B cell (primary cell): Measurements from ENCODE around the gene MTMR10. TPM values are rescaled to one million over a fixed set of nuclear protein-coding genes. Genes with fewer than 3 reads are reported as not detected.

Experiments used
- ATAC-seq: fragments of 200-7000 bp; cut with Tn5 transposase; one replicate; pipeline ENCODE4 v1.10.0; 2021; ENCODE audit warnings: low read depth, mild to moderate bottlenecking, moderate number of reproducible peaks, moderate library complexity
- CTCF ChIA-PET: fragments of 350-600 bp; sonication (Branson Sonifier 250); formaldehyde crosslinking; loops from one replicate; lab custom pipeline; 2021; ENCODE audit warnings: antibody characterized with exemption, inconsistent platforms; lab: Charles Lee
- POLR2A ChIA-PET: fragments of 350-600 bp; sonication (Branson Sonifier 250); formaldehyde crosslinking; loops from one replicate; lab custom pipeline; 2021; ENCODE audit warnings: antibody characterized with exemption; lab: Charles Lee
- DNase-seq: peaks from one replicate; pipeline ENCODE4 v3.0.0; 2013
- H2AFZ ChIP-seq: 2 replicates; pipeline ENCODE4 v1.6.1; 2012; ENCODE audit warnings: mild to moderate bottlenecking, low read depth, low read length; ENCODE audit not compliant: insufficient read depth, poor library complexity, severe bottlenecking
- H3K27ac ChIP-seq, 2 donors: 1 replicate in 1 of 2; 2 replicates in 1 of 2; pipeline ENCODE4 v1.5.1; 2012 to 2013; ENCODE audit warnings: low read length in 2 of 2, mild to moderate bottlenecking in 2 of 2, moderate library complexity in 1 of 2
- H3K27me3 ChIP-seq, 4 experiments: fragments of 200-600 bp in 1 of 4; sonication (generic) in 1 of 4; replicated peaks in 1 of 4; 1 replicate in 2 of 4; 2 replicates in 2 of 4; pipeline versions ENCODE4 v1.6.1 to v1.7.0; 2013 to 2016; ENCODE audit warnings: low read length in 3 of 4, mild to moderate bottlenecking in 2 of 4, mixed read lengths in 1 of 4, moderate library complexity in 1 of 4; ENCODE audit not compliant: insufficient read depth in 4 of 4, control insufficient read depth in 3 of 4; ENCODE audit errors: control extremely low read depth in 1 of 4
- H3K36me3 ChIP-seq, 2 experiments: replicated peaks in 1 of 2; 1 replicate in 1 of 2; 2 replicates in 1 of 2; pipeline versions ENCODE4 v1.6.1 to v1.7.1; 2013; ENCODE audit warnings: low read length in 1 of 2; ENCODE audit not compliant: insufficient read depth in 2 of 2, control insufficient read depth in 1 of 2; ENCODE audit errors: control extremely low read depth in 1 of 2, extremely low read depth in 1 of 2
- H3K4me1 ChIP-seq, 2 donors: fragments of 200-600 bp in 1 of 2; sonication (generic) in 1 of 2; 1 replicate in 1 of 2; 2 replicates in 1 of 2; pipeline versions ENCODE4 v1.5.1 to v1.6.1; 2013 to 2017; ENCODE audit warnings: low read length in 2 of 2; ENCODE audit not compliant: control insufficient read depth in 2 of 2, insufficient read depth in 2 of 2
- H3K4me2 ChIP-seq: replicated peaks from 2 replicates; pipeline ENCODE3; 2012; ENCODE audit warnings: mild to moderate bottlenecking, low read depth, low read length; ENCODE audit not compliant: poor library complexity, severe bottlenecking
- H3K4me3 ChIP-seq, 5 experiments: fragments of 200-600 bp in 1 of 5; sonication (generic) in 1 of 5; 1 replicate in 3 of 5; 2 replicates in 2 of 5; pipeline versions ENCODE4 v1.5.1 to v1.7.0; 2011 to 2016; ENCODE audit warnings: low read length in 4 of 5, mild to moderate bottlenecking in 4 of 5, low read depth in 2 of 5, control low read depth in 1 of 5, moderate library complexity in 1 of 5; ENCODE audit not compliant: insufficient read depth in 1 of 5; ENCODE audit errors: control extremely low read depth in 1 of 5, extremely low read depth in 1 of 5
- H3K79me2 ChIP-seq: fragments of 200-600 bp; sonication (generic); one replicate; pipeline ENCODE4 v1.6.0; 2016; ENCODE audit warnings: low read length; ENCODE audit not compliant: control insufficient read depth, insufficient read depth
- H3K9ac ChIP-seq: fragments of 200-600 bp; sonication (generic); 2 replicates; pipeline ENCODE4 v1.6.1; 2017; ENCODE audit warnings: mild to moderate bottlenecking, low read length, moderate library complexity
- H3K9me3 ChIP-seq, 3 donors: one replicate each; pipeline versions ENCODE4 v1.6.1 to v1.7.1; 2013; ENCODE audit warnings: low read length in 2 of 3; ENCODE audit not compliant: control insufficient read depth in 2 of 3, insufficient read depth in 1 of 3; ENCODE audit errors: control extremely low read depth in 1 of 3
- H4K20me1 ChIP-seq: 2 replicates; pipeline ENCODE4 v1.6.0; 2012; ENCODE audit warnings: mild to moderate bottlenecking, low read length; ENCODE audit not compliant: insufficient read depth, control insufficient read depth, poor library complexity, severe bottlenecking
- H3K27ac Mint-ChIP-seq: one replicate; pipeline ENCODE4 v1.8.0; 2021; ENCODE audit warnings: mixed read lengths
- H3K27me3 Mint-ChIP-seq: one replicate; pipeline ENCODE4 v1.8.0; 2021; ENCODE audit warnings: mixed read lengths
- H3K4me1 Mint-ChIP-seq: one replicate; pipeline ENCODE4 v1.8.0; 2021; ENCODE audit warnings: mixed read lengths
- H3K4me3 Mint-ChIP-seq: one replicate; pipeline ENCODE4 v1.8.0; 2021; ENCODE audit warnings: mixed read lengths
- H3K9me3 Mint-ChIP-seq: one replicate; pipeline ENCODE4 v1.8.0; 2022; ENCODE audit warnings: mixed read lengths; ENCODE audit not compliant: insufficient read depth
- CTCF ChIP-seq: fragments of 200-600 bp; IDR thresholded peaks from one replicate; pipeline ENCODE4 v1.8.0; 2022; ENCODE audit warnings: antibody characterized with exemption, mild to moderate bottlenecking
- EZH2 ChIP-seq: IDR thresholded peaks from 2 replicates; pipeline ENCODE4 v1.6.1; 2012; ENCODE audit warnings: borderline replicate concordance, low read depth, mild to moderate bottlenecking, moderate library complexity, low read length; ENCODE audit not compliant: insufficient read depth, poor library complexity, severe bottlenecking
- WGBS: methylation state at CpG from one replicate; pipeline ENCODE4 v1.1.5; 2013; ENCODE audit warnings: missing lambda C conversion rate; ENCODE audit not compliant: insufficient coverage; 5-methylcytosine and 5-hydroxymethylcytosine counted together
- intact Hi-C: fragments of 100-400 bp; cut with micrococcal nuclease; formaldehyde crosslinking; loops from one replicate; pipeline ENCODE4 v1.10.0; 2022
- polyA plus RNA-seq: library from polyadenylated mRNA; depleted of rRNA; stranded (reverse); fragments of >200 nt; gene quantifications from 2 replicates; pipeline ENCODE4 v1.2.3, GENCODE V29; 2012
- total RNA-seq, 2 donors: library from RNA; stranded (reverse); fragments of 120-200 nt in 1 of 2; gene quantifications; 1 replicate in 1 of 2; 2 replicates in 1 of 2; pipeline versions ENCODE4 v1.2.3 to v1.2.4, GENCODE V29; 2013 to 2022

MTMR10 gene
- total and polyA plus RNA-seq, 2 donors (not counting 1 experiment from before 2014, with no cell fraction given) = 27.9 to 50.2 TPM

- H3K4me2 ChIP-seq = no peak overlapping the region
- H3K27ac ChIP-seq = no peak overlapping the region
- H3K9ac ChIP-seq = no peak overlapping the region
- no peak overlapping the region for H3K4me3 ChIP-seq
- ATAC-seq (no peak), DNase-seq (no peak)
- Mint-ChIP-seq H3K27me3 (no peaks in the 10 kb centered on the region), H3K4me3 (no peak overlapping the region), H3K9me3 (no peaks in the 10 kb centered on the region), H3K4me1 (peaks cover 28% of the 10 kb centered on the region), H3K27ac (no peak overlapping the region)
- WGBS = no CpG with 5 or more reads among the region's 1 CpG
- no peaks in the 10 kb centered on the region for H3K27me3 ChIP-seq
- no peaks in the 10 kb centered on the region for H4K20me1 ChIP-seq
- ChIA-PET CTCF (interaction anchor here (1.4 kb wide), 1 partner anchor 132 kb away, joined by 5 read pairs; no protein-coding TSS in a partner anchor), POLR2A (interaction anchor here (0.6 kb wide), 1 partner anchor 17 kb away, joined by 4 read pairs; no protein-coding TSS in a partner anchor)
- peaks cover 0 to 3% (median 0%) of the 10 kb centered on the region in 3 donors for H3K9me3 ChIP-seq
- peaks cover 6 to 7% of the 10 kb centered on the region in 2 donors for H3K4me1 ChIP-seq
- no peaks in the 10 kb centered on the region for H3K36me3 ChIP-seq
- H2AFZ ChIP-seq = no peak overlapping the region
- no peaks in the 10 kb centered on the region for H3K79me2 ChIP-seq
- intact Hi-C loops = no loop called here
- no peak for TF ChIP-seq EZH2
- TF ChIP-seq CTCF = no peak
Measured at GRCh38 chr15:30997270-30997669, 5.8 kb upstream of the MTMR10 start.

- H3K27me3 ChIP-seq = no peaks in the 10 kb centered on the region
- H3K9ac ChIP-seq = peak overlapping the region; percentile 84
- TF ChIP-seq CTCF = no peak
- peaks cover 39% of the 10 kb centered on the region for H3K79me2 ChIP-seq
- H4K20me1 ChIP-seq = peaks cover 23% of the 10 kb centered on the region
- ATAC-seq = no peak
- H3K27me3 Mint-ChIP-seq = no peaks in the 10 kb centered on the region
- H3K9me3 Mint-ChIP-seq = no peaks in the 10 kb centered on the region
- H3K36me3 ChIP-seq = peaks cover 4 to 9% of the 10 kb centered on the region in 2 experiments
- H3K4me3 Mint-ChIP-seq = peak overlapping the region; percentile 86
- no peaks in the 10 kb centered on the region for H3K9me3 ChIP-seq
- ChIA-PET POLR2A (interaction anchor here (1.4 to 2.0 kb wide), 2 partner anchors 11 to 37 kb away, joined by 3 to 15 read pairs; no protein-coding TSS in a partner anchor), CTCF (interaction anchor here (0.6 to 1.7 kb wide), 3 partner anchors 11 to 368 kb away, joined by 3 to 10 read pairs (median 9); no protein-coding TSS in a partner anchor)
- H3K4me3 ChIP-seq = peak overlapping the region; percentile 59 to 90 (median 77)
- peak overlapping the region; percentile 93 for H3K4me2 ChIP-seq
- whole genome bisulfite sequencing = 100% methylated on average over 3 of the region's 7 CpGs
- peak overlapping the region; percentile 94 for H2AFZ ChIP-seq
- peak overlapping the region; percentile 92 for H3K27ac Mint-ChIP-seq
- intact Hi-C loops = loop anchor here (2.0 to 5.0 kb wide), 3 partner anchors 40 to 445 kb away; partner anchors contain the start of gene FAN1
- H3K4me1 ChIP-seq = peaks cover 21 to 28% of the 10 kb centered on the region in 2 donors
- DNase-seq = no peak
- peaks cover 28% of the 10 kb centered on the region for H3K4me1 Mint-ChIP-seq
- H3K27ac ChIP-seq = peak overlapping the region; percentile 81 to 94
Measured at GRCh38 chr15:30992249-30992864, 929 bp upstream of the MTMR10 start.
